ENCODE results near the gene TCN2. TPM values are rescaled to one million over a fixed set of nuclear protein-coding genes. Genes with fewer than 3 reads are reported as not detected.

The TCN2 gene
- total RNA-seq, 4 donors from 2014 or later = 17.3 to 248 (median 186) TPM

DNA sequence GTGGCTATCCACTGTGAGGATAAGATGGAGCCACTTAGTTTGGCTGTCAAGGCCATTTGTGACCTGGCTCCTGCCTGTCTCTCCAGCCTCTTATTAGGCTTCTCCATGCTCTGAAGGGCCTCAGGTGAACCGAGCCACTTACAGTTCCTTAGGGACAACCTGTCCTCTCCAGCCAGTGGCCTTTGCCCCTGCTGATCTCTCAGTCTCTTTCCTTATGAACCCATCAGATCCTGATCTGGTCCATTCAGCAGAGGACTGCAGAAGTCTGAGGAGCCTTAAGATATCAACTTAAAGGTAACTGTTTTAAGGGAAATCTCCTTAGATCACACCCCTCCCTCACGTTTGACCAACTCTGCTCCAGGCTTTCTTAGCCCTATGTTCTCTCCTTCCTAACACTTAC is 58.3 kb downstream of the TCN2 start:
- Histone ChIP-seq H3K4me1 (peaks cover 0 to 16% (median 3%) of the 10 kb centered on the region in 4 donors), H3K27ac (peak overlapping the region in 3 of 4 donors; percentile 42 to 96 (median 85)), H3K9me3 (no peaks in the 10 kb centered on the region), H3K27me3 (no peaks in the 10 kb centered on the region), H3K4me3 (peak overlapping the region in 2 of 4 donors; percentile 70 to 71), H3K36me3 (peaks cover 0 to 21% (median 0%) of the 10 kb centered on the region in 3 donors)
- peak in 2 of 3 donors; percentile 67 to 86 for DNase-seq
- TF ChIP-seq, protein P1, sequence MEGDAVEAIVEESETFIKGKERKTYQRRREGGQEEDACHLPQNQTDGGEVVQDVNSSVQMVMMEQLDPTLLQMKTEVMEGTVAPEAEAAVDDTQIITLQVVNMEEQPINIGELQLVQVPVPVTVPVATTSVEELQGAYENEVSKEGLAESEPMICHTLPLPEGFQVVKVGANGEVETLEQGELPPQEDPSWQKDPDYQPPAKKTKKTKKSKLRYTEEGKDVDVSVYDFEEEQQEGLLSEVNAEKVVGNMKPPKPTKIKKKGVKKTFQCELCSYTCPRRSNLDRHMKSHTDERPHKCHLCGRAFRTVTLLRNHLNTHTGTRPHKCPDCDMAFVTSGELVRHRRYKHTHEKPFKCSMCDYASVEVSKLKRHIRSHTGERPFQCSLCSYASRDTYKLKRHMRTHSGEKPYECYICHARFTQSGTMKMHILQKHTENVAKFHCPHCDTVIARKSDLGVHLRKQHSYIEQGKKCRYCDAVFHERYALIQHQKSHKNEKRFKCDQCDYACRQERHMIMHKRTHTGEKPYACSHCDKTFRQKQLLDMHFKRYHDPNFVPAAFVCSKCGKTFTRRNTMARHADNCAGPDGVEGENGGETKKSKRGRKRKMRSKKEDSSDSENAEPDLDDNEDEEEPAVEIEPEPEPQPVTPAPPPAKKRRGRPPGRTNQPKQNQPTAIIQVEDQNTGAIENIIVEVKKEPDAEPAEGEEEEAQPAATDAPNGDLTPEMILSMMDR (IDR thresholded peaks at IDR 0.05) = no peak
- TF ChIP-seq POLR2A (IDR thresholded peaks at IDR 0.05) = peak; percentile 26 to 59

DNA sequence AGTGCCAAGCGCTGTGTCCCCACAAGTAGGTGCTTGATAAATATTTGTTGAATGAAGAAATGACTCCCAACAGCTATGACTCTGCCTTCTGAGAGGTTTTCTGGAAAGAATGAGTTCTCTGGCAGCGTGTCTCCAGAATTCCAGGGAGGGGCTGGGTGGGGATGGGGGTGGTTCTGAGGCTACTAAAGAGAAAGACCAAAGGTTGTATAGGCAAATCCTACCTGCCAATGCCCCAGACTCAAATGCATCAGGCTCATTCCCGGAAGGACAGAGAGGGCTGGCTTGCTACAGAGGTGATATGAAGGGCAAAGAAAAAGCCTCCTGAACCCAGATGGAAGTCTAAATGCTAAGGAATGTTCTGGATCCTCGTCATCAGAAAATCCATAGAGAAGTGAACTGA is 58.8 kb downstream of the TCN2 start:
- TF ChIP-seq POLR2A (IDR thresholded peaks at IDR 0.05) = no peak
- TF ChIP-seq, protein P1 (IDR thresholded peaks at IDR 0.05) = no peak
- peak overlapping the region in 2 of 4 donors; percentile 70 to 71 for H3K4me3 ChIP-seq
- no peaks in the 10 kb centered on the region for H3K9me3 ChIP-seq
- peak overlapping the region in 3 of 4 donors; percentile 42 to 96 (median 85) for H3K27ac ChIP-seq
- no peak for DNase-seq
- peaks cover 0 to 21% (median 0%) of the 10 kb centered on the region in 3 donors for H3K36me3 ChIP-seq
- peaks cover 0 to 16% (median 3%) of the 10 kb centered on the region in 4 donors for H3K4me1 ChIP-seq
- H3K27me3 ChIP-seq = no peaks in the 10 kb centered on the region

DNA sequence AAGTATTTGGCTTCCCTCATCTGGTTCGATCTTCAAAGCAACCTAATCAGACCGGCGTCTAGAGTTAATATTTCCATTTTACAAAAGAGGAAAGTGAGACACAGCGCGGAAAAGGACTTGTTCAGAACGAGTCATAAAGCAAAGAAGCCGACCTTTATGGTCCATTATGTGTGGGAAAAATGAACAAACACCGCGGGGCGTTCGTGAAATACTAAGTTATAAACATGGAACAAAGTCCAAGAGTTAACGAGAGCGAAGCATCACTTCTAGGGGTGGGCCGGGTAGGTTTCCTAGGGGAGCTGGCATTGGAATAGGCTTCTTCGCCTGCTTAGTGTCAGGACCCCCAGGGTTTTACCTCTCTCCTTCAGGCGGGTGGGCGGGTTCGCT is 60.1 kb downstream of the TCN2 start:
- peak; percentile 4 to 34 for TF ChIP-seq POLR2A (IDR thresholded peaks at IDR 0.05)
- TF ChIP-seq, protein P1 (IDR thresholded peaks at IDR 0.05) = no peak
- H3K9me3 ChIP-seq = no peaks in the 10 kb centered on the region
- H3K27ac ChIP-seq = peak overlapping the region; percentile 71 to 96 (median 81)
- peaks cover 0 to 16% (median 3%) of the 10 kb centered on the region in 4 donors for H3K4me1 ChIP-seq
- peak in 1 of 3 donors; percentile 75 for DNase-seq
- no peaks in the 10 kb centered on the region for H3K27me3 ChIP-seq
- H3K4me3 ChIP-seq = peak overlapping the region; percentile 57 to 79 (median 70)
- peaks cover 0 to 19% (median 0%) of the 10 kb centered on the region in 3 donors for H3K36me3 ChIP-seq

DNA sequence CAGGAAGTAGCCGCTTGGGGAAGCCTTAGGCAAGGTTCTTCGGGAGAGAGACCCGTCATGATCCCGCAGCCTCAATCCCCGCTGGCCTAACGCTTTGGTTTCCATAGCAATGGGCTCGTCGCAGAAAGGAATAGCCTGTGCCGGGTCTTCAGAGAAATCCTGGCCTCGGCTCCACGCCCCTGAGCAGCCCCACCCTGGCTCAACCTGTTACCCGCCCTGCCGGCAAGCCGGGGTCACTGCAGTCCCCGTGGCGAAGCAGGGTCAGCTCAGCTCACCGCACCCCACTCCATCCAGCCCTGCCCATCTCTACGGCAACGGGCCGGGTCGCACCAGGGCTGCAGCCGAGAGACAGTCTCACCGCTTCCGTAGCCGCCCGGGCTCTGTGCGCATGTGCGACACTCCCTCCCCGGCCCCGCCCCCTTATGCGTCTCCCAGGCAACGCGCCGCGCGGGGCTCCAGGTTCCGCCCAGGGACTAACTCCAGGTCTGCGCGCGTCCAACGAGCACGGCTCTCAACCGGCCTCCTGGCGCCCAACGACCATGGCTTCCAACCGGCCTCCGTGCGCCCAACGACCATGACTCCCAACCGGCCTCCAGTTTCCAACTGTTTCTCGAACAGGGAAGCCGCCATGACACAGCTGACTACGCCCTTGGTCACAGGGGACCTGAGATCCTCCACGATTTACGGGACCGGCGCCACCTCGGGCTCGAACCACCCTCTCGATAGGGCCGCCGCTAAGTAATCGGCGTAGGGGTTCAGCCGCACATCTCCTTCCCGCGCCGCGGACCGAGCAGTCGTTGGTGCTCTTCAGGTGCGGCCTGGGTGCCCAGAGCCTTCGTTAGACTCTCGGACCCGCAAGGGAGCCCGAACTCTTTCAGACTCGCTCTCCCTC is 60.8 kb downstream of the TCN2 start, which contains the start of gene DUSP18:
DUSP18 (minus strand) TSS at position 382 of the 892 bp plus-strand sequence. CDS start 3,872 bp downstream, outside the sequence.
- H3K4me3 ChIP-seq = peak within 1 kb of the TSS; percentile 57 to 79 (median 70)
- H3K9me3 ChIP-seq = no peaks in the 10 kb centered on the region
- peak within 1 kb of the TSS; percentile 71 to 96 (median 81) for H3K27ac ChIP-seq
- H3K36me3 ChIP-seq = peaks cover 0 to 13% (median 0%) of the 10 kb centered on the region in 3 donors
- no peaks in the 10 kb centered on the region for H3K27me3 ChIP-seq
- DNase-seq = peak; percentile 92 to 99 (median 97)
- TF ChIP-seq POLR2A (IDR thresholded peaks at IDR 0.05) = peak; percentile 32 to 75
- TF ChIP-seq, protein P1 (IDR thresholded peaks at IDR 0.05) = peak; percentile 2 to 67 (median 49)
- H3K4me1 ChIP-seq = peaks cover 0 to 16% (median 3%) of the 10 kb centered on the region in 4 donors

DNA sequence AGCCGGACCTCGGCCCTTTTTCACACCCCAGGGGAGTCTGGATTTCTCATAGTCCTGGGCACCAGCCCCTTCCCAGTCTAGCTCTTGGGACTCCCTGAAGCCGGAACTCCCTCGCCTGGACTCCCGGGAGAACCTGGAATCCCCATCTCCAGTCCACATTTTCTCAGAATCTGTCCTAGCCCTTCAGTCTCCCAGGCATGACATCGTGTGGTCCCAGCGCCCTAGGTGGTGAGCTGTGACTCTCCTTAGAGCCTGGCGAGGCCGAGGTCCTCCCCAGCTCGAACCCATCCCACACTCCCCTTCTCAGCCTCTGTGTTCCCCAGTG is 61.4 kb downstream of the TCN2 start:
- Histone ChIP-seq H3K4me1 (peaks cover 0 to 16% (median 3%) of the 10 kb centered on the region in 4 donors), H3K9me3 (no peaks in the 10 kb centered on the region), H3K4me3 (peak overlapping the region; percentile 57 to 79 (median 70)), H3K27ac (peak overlapping the region in 1 of 4 donors; percentile 77), H3K36me3 (peaks cover 0 to 7% (median 0%) of the 10 kb centered on the region in 3 donors), H3K27me3 (no peaks in the 10 kb centered on the region)
- DNase-seq = no peak
- TF ChIP-seq POLR2A (IDR thresholded peaks at IDR 0.05) = no peak
- TF ChIP-seq, protein P1 (IDR thresholded peaks at IDR 0.05) = no peak

Measured in Peyer's patch (tissue), 4 donors.